Activated CD4-positive, alpha-beta T cell treated with anti-CD3 and anti-CD28 coated beads, Interleukin-2, amount 10 ng/mL, durations not matched to agents 7 days and 5 days (primary cell): ENCODE data around the gene IGF1R. TPM values are rescaled to one million over a fixed set of nuclear protein-coding genes. Genes with fewer than 3 reads are reported as not detected.

ENCODE experiments used
- CTCF ChIA-PET: fragments of 350-600 bp; sonication (Branson Sonifier 250); formaldehyde crosslinking; loops from one replicate; lab custom pipeline; 2021; ENCODE audit warnings: antibody characterized with exemption; lab: Charles Lee
- POLR2A ChIA-PET: fragments of 350-600 bp; sonication (Branson Sonifier 250); formaldehyde crosslinking; loops from one replicate; lab custom pipeline; 2021; ENCODE audit warnings: antibody characterized with exemption; lab: Charles Lee
- DNase-seq: peaks from one replicate; pipeline ENCODE4 v3.0.0-alpha.2; 2020
- H3K27ac Mint-ChIP-seq: one replicate; pipeline ENCODE4 v1.8.0; 2021; ENCODE audit warnings: mild to moderate bottlenecking, moderate library complexity, mixed read lengths
- H3K27me3 Mint-ChIP-seq: one replicate; pipeline ENCODE4 v1.8.0; 2021; ENCODE audit warnings: mixed read lengths
- H3K36me3 Mint-ChIP-seq: one replicate; pipeline ENCODE4 v1.8.0; 2021; ENCODE audit warnings: low read depth, mixed read lengths
- H3K4me1 Mint-ChIP-seq: one replicate; pipeline ENCODE4 v1.8.0; 2021; ENCODE audit warnings: mixed read lengths
- H3K4me3 Mint-ChIP-seq: one replicate; pipeline ENCODE4 v1.8.0; 2021; ENCODE audit warnings: mild to moderate bottlenecking, moderate library complexity, mixed read lengths
- H3K9me3 Mint-ChIP-seq: one replicate; pipeline ENCODE4 v1.8.0; 2021; ENCODE audit warnings: mixed read lengths
- total RNA-seq, 2 experiments: library from RNA; stranded (reverse); gene quantifications; one replicate each; pipeline ENCODE4 v1.2.3, GENCODE V29; 2021

The IGF1R gene
- total RNA-seq, 2 experiments from 2014 or later: 18.8 to 24.8 TPM

DNA sequence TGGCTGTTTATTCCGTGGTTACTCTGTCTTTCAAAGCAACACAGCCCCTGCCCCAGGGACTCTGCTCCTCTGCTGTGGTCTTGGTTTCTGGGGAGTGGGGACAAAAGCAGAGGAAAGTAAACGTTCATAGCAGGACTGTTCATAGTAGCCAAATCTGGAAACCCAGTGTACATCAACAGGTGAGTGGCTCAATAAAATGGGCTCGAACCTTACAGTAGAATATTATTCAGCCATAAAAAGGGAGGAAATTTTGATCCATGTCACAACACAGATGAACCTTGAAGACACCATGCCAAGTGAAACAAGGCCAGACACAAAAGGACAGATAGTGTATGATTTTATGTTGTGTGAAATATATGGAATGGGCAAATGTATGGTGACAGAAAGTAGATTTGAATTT, 269.1 kb downstream of the IGF1R start:
- Mint-ChIP-seq H3K9me3 (no peaks in the 10 kb centered on the region), H3K27ac (no peak overlapping the region), H3K4me1 (peaks cover 39% of the 10 kb centered on the region), H3K36me3 (peaks cover 53% of the 10 kb centered on the region), H3K27me3 (no peaks in the 10 kb centered on the region), H3K4me3 (no peak overlapping the region)
- ChIA-PET CTCF (no interaction called here), POLR2A (no interaction called here)
- DNase-seq: no peak

DNA sequence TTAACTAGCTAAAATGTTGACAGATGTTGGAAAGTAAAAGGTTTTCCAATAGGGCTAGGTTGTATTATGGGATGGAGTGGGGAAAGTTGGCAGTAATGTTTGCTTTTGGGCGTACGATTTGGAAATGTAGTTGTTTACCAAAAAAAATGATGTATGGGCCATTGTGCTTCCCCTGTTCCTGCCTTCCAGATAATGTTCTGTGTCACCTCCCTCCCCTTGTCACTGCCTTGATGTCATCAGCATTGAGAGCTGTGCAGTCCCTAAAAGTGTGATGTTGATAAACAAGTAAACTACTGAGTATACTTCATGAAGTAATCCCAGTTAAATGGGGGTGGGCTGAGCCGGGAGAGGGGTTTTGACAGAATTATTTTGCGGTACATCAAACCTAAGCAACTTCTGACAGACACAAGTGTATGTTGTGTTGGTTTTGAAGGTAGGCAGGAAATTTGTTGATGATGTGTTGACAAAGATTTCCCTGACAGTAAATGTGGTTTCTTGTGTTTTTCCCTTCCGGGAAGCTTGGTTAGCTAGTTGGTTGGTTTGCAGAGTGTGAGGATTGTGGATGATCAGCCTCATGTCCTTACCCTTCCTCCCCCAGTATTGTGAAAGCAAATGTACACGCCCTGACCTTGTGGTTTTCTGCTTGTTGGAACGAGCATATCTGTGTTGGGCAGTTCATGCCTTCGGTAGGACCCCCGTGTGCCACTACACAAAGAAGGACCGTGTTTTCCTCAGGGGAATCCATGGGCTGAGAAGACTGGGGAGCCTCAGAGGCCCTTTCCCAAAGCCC, 271.9 kb downstream of the IGF1R start:
- CTCF ChIA-PET: no interaction called here
- POLR2A ChIA-PET: no interaction called here
- Mint-ChIP-seq H3K4me3 (no peak overlapping the region), H3K27me3 (no peaks in the 10 kb centered on the region), H3K9me3 (no peaks in the 10 kb centered on the region), H3K27ac (peak overlapping the region; percentile 51), H3K36me3 (peaks cover 44% of the 10 kb centered on the region), H3K4me1 (peaks cover 29% of the 10 kb centered on the region)
- no peak for DNase-seq

DNA sequence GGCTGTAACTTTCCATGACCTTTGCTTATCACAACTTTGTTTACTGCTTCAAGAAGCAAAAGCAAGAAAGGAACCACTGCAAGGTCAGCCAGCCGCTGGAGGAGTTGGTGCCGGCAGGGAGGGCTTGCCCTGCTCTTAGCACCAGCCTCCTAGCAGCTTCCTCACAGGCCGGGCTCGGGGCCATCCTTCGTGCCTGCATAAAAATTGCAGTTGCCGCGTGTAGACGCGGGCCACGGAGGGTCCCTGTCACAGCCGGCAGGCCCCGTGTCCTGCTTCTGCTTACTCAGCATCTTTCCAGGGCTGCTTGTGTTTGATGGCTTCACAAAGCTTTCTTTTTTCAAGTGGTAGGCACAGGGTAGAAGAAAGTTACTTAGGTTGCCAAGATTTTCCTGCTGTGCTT, 274.8 kb downstream of the IGF1R start:
- H3K27ac Mint-ChIP-seq: no peak overlapping the region
- H3K36me3 Mint-ChIP-seq: peaks cover 29% of the 10 kb centered on the region
- ChIA-PET CTCF (interaction anchor here (1.1 kb wide), 1 partner anchor 153 kb away, joined by 3 read pairs; no protein-coding TSS in a partner anchor), POLR2A (no interaction called here)
- DNase-seq: no peak
- H3K4me3 Mint-ChIP-seq: no peak overlapping the region
- H3K9me3 Mint-ChIP-seq: no peaks in the 10 kb centered on the region
- peaks cover 23% of the 10 kb centered on the region for H3K4me1 Mint-ChIP-seq
- H3K27me3 Mint-ChIP-seq: no peaks in the 10 kb centered on the region

DNA sequence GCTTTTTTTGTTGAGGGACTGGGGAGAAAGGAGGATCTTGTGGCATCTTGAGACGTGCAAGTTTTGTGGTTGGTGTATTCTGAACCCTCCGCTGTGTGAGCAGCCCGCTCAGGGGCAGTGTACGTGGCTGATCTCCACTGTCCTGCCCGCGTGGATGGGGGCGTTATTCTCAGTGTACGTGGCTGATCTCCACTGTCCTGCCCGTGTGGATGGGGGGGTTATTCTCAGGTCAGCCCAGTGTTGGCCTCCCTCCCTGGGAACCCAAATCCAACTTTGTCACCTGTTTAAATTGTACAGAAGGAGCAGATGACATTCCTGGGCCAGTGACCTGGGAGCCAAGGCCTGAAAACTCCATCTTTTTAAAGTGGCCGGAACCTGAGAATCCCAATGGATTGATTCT, 275.2 kb downstream of the IGF1R start:
- no peaks in the 10 kb centered on the region for H3K9me3 Mint-ChIP-seq
- H3K36me3 Mint-ChIP-seq: peaks cover 26% of the 10 kb centered on the region
- no peak for DNase-seq
- POLR2A ChIA-PET: no interaction called here
- H3K4me1 Mint-ChIP-seq: peaks cover 23% of the 10 kb centered on the region
- H3K4me3 Mint-ChIP-seq: no peak overlapping the region
- CTCF ChIA-PET: no interaction called here
- H3K27ac Mint-ChIP-seq: no peak overlapping the region
- no peaks in the 10 kb centered on the region for H3K27me3 Mint-ChIP-seq

DNA sequence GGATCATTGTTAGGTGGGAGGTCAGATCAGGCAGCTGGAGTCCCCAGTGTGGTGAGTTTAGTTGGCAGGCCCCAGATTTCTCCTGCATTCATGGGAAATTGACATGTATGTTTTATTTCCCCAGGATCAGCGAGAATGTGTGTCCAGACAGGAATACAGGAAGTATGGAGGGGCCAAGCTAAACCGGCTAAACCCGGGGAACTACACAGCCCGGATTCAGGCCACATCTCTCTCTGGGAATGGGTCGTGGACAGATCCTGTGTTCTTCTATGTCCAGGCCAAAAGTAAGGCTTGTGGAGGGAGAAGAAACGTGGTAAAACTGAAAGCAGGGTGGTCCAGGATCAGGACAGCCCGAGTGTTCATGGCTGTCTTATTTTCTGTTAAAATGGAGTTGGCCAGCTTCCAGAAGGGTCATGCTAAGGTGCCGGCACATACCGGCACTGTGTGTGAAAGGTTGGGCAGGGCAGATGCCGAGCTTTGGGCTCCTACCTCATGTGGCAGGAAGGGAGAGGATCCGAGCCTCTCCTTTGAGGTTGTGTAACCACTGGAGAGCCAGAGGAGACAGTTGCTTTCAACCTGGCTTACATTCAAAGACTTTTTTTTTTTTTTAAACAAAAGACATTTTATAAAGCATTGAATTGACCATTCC, 276.2 kb downstream of the IGF1R start:
- Mint-ChIP-seq H3K4me1 (peaks cover 17% of the 10 kb centered on the region), H3K27me3 (no peaks in the 10 kb centered on the region), H3K4me3 (no peak overlapping the region), H3K9me3 (no peaks in the 10 kb centered on the region), H3K36me3 (peaks cover 21% of the 10 kb centered on the region), H3K27ac (no peak overlapping the region)
- ChIA-PET POLR2A (no interaction called here), CTCF (no interaction called here)
- DNase-seq: no peak

DNA sequence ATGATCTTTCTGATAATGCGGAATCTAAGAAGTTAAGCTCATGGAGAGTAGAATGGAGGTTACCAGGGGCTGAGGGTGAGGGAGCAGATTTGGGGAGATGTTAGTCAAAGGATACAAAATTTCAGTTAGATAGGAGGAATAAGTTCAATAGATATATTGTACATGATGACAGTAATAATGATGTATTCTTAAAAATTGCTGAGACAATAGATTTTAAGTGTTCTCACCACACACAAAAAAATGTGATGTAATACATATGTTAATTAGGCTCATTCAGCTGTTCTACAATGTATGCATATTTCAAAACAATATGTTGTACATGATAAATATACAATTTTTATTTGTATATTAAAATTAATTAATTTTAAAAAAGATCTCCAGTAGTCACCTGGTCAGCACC, 277.9 kb downstream of the IGF1R start:
- no peaks in the 10 kb centered on the region for H3K4me1 Mint-ChIP-seq
- H3K9me3 Mint-ChIP-seq: no peaks in the 10 kb centered on the region
- no peak for DNase-seq
- H3K27me3 Mint-ChIP-seq: no peaks in the 10 kb centered on the region
- peaks cover 13% of the 10 kb centered on the region for H3K36me3 Mint-ChIP-seq
- no peak overlapping the region for H3K4me3 Mint-ChIP-seq
- ChIA-PET CTCF (no interaction called here), POLR2A (no interaction called here)
- H3K27ac Mint-ChIP-seq: no peak overlapping the region

GRCh38 chr15:98927022-98927421, 278.7 kb downstream of the IGF1R start:
- ChIA-PET POLR2A (no interaction called here), CTCF (no interaction called here)
- Mint-ChIP-seq H3K4me3 (no peak overlapping the region), H3K36me3 (peaks cover 12% of the 10 kb centered on the region), H3K27ac (no peak overlapping the region), H3K9me3 (no peaks in the 10 kb centered on the region), H3K4me1 (no peaks in the 10 kb centered on the region), H3K27me3 (no peaks in the 10 kb centered on the region)
- no peak for DNase-seq

- Mint-ChIP-seq H3K9me3 (no peaks in the 10 kb centered on the region), H3K36me3 (peaks cover 8% of the 10 kb centered on the region), H3K27me3 (no peaks in the 10 kb centered on the region), H3K4me1 (no peaks in the 10 kb centered on the region), H3K27ac (no peak overlapping the region), H3K4me3 (no peak overlapping the region)
- no peak for DNase-seq
- CTCF ChIA-PET: interaction anchor here (0.6 kb wide), 1 partner anchor 226 kb away, joined by 3 read pairs; no protein-coding TSS in a partner anchor
- POLR2A ChIA-PET: no interaction called here
Measured at GRCh38 chr15:98927996-98928395, 279.7 kb downstream of the IGF1R start.

DNA sequence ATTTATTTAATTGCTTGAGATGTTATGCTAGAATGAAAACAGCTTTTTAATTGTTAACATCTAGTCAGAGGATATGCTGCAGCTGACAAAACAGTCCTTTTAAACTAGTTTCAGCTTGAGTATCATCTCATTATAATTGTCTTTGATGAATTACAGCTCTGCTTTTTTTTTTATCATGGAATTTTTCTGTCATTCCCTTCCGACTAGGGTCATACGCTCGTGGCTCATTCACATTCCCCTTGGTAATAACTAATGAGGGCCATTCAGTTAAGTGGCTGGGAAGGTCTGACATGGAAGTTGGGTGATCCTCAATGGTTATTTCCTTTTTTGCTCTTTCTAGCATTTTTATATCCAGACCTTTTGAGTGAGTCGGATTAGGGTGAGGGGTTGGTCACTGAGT, 282.2 kb downstream of the IGF1R start:
- CTCF ChIA-PET: interaction anchor here (0.6 kb wide), 1 partner anchor 174 kb away, joined by 6 read pairs; no protein-coding TSS in a partner anchor

GRCh38 chr15:98931004-98931403, 282.7 kb downstream of the IGF1R start:
- no peak for DNase-seq
- Mint-ChIP-seq H3K4me1 (peaks cover 1% of the 10 kb centered on the region), H3K27me3 (no peaks in the 10 kb centered on the region), H3K4me3 (no peak overlapping the region), H3K9me3 (no peaks in the 10 kb centered on the region), H3K36me3 (peaks cover 9% of the 10 kb centered on the region), H3K27ac (no peak overlapping the region)
- CTCF ChIA-PET: no interaction called here
- POLR2A ChIA-PET: no interaction called here

More for the DNA sequence above, 282.2 kb downstream of the IGF1R start:
- peaks cover 8% of the 10 kb centered on the region for H3K36me3 Mint-ChIP-seq
- POLR2A ChIA-PET: interaction anchor here (0.6 kb wide), 1 partner anchor 64 kb away, joined by 3 read pairs; no protein-coding TSS in a partner anchor
- no peak overlapping the region for H3K27ac Mint-ChIP-seq
- H3K4me3 Mint-ChIP-seq: no peak overlapping the region
- H3K9me3 Mint-ChIP-seq: no peaks in the 10 kb centered on the region
- H3K4me1 Mint-ChIP-seq: peaks cover 1% of the 10 kb centered on the region
- DNase-seq: no peak
- no peaks in the 10 kb centered on the region for H3K27me3 Mint-ChIP-seq

GRCh38 chr15:98933406-98933805, 285.1 kb downstream of the IGF1R start:
- H3K27me3 Mint-ChIP-seq: no peaks in the 10 kb centered on the region
- DNase-seq: no peak
- no peak overlapping the region for H3K4me3 Mint-ChIP-seq
- no peaks in the 10 kb centered on the region for H3K9me3 Mint-ChIP-seq
- peaks cover 11% of the 10 kb centered on the region for H3K4me1 Mint-ChIP-seq
- no peak overlapping the region for H3K27ac Mint-ChIP-seq
- ChIA-PET POLR2A (no interaction called here), CTCF (no interaction called here)
- H3K36me3 Mint-ChIP-seq: peaks cover 14% of the 10 kb centered on the region

DNA sequence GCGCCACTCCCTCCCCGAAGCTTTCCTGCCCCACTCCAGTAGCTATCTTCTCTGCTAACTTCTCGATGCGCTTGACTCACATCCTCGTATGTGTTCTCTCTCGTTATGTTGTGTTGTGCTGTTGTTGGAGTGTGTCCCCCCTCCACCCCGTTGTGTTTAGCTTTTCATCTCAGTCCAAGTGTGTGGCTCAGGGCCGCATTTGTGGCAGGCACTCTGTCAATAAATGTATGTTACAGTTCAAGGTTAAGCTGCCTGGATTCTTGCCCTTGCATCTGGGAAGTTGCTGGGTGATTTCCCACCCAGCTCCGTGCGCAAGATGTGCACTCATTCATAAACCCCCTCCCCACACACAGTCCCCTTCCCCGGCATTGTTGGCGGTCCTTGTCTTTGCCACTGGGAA, 287.4 kb downstream of the IGF1R start:
- no peaks in the 10 kb centered on the region for H3K9me3 Mint-ChIP-seq
- no peak overlapping the region for H3K27ac Mint-ChIP-seq
- CTCF ChIA-PET: interaction anchor here (0.7 to 1.5 kb wide), 3 partner anchors 9 to 57 kb away, joined by 3 read pairs; no protein-coding TSS in a partner anchor
- no peak for DNase-seq
- no peak overlapping the region for H3K4me3 Mint-ChIP-seq
- peaks cover 17% of the 10 kb centered on the region for H3K36me3 Mint-ChIP-seq
- H3K27me3 Mint-ChIP-seq: no peaks in the 10 kb centered on the region
- H3K4me1 Mint-ChIP-seq: peaks cover 14% of the 10 kb centered on the region
- POLR2A ChIA-PET: no interaction called here

GRCh38 chr15:98937413-98938104, 289.2 kb downstream of the IGF1R start:
- no peak overlapping the region for H3K27ac Mint-ChIP-seq
- CTCF ChIA-PET: no interaction called here

More at GRCh38 chr15:98937413-98938104, 289.2 kb downstream of the IGF1R start:
- peaks cover 14% of the 10 kb centered on the region for H3K4me1 Mint-ChIP-seq
- no peaks in the 10 kb centered on the region for H3K27me3 Mint-ChIP-seq
- no peak for DNase-seq
- no peak overlapping the region for H3K4me3 Mint-ChIP-seq
- POLR2A ChIA-PET: no interaction called here
- no peaks in the 10 kb centered on the region for H3K9me3 Mint-ChIP-seq
- peaks cover 14% of the 10 kb centered on the region for H3K36me3 Mint-ChIP-seq
